HTERT RPE-1 (cell line): ENCODE results near the gene VENTX.

Source experiments
- in situ Hi-C: fragments of 300-500 bp; cut with MboI; formaldehyde crosslinking; loops from 4 replicates; pipeline ENCODE4 v1.14.3; 2020; ENCODE audit warnings: low sequenced_read_pairs

Gene VENTX

GRCh38 chr10:133283931-133284330, 46.3 kb downstream of the VENTX start:
- in situ Hi-C loops, result no loop called here

- in situ Hi-C loops, result no loop called here
Measured at GRCh38 chr10:133285217-133285616, 47.6 kb downstream of the VENTX start.

- in situ Hi-C loops, result no loop called here
Measured at GRCh38 chr10:133286366-133286765, 48.7 kb downstream of the VENTX start.

- in situ Hi-C loops, result no loop called here
Measured at GRCh38 chr10:133287832-133288500, 50.3 kb downstream of the VENTX start.

GRCh38 chr10:133289761-133290160, 52.1 kb downstream of the VENTX start:
- in situ Hi-C loops, result no loop called here
